HepG2 (cell line): ENCODE results near the gene DDX49. TPM values are rescaled to one million over a fixed set of nuclear protein-coding genes. Genes with fewer than 3 reads are reported as not detected.

Experiments used
- ATAC-seq: fragments of 200-7000 bp; cut with Tn5 transposase; 3 replicates; pipeline ENCODE4 v1.9.1; 2020; ENCODE audit warnings: mild to moderate bottlenecking, moderate library complexity
- BruUV-seq: library from RNA; stranded (reverse); fragments of 400-500 nt; replicated peaks from 2 replicates; lab custom pipeline; 2021; lab: Mats Ljungman, UMichigan
- CTCF ChIA-PET: fragments of 300-600 bp; formaldehyde crosslinking; extraction: SDS; loops from one replicate; lab custom pipeline; 2021; ENCODE audit warnings: low total read pairs, inconsistent platforms, low intra/inter-chr PET ratio; lab: Yijun Ruan, JAX
- POLR2A ChIA-PET: fragments of 350-600 bp; sonication (Branson Sonifier 250); formaldehyde crosslinking; loops from one replicate; lab custom pipeline; 2020; ENCODE audit warnings: antibody characterized with exemption, inconsistent platforms; lab: Yijun Ruan, JAX
- DNase-seq: peaks from one replicate; pipeline ENCODE4 v3.0.0-alpha.2; 2015; ENCODE audit warnings: low spot score
- FAIRE-seq: peaks from 3 replicates; lab custom pipeline; 2011; peaks lifted over from hg19 to GRCh38; lab: Jason Lieb, UNC
- H2AFZ ChIP-seq: one replicate; pipeline ENCODE4 v1.6.1; 2011; ENCODE audit warnings: low read length, inconsistent platforms
- H3K27ac ChIP-seq: fragments of 300-600 bp; 3 replicates; pipeline ENCODE4 v1.8.0; 2011; ENCODE audit warnings: mixed run types, mild to moderate bottlenecking, mixed read lengths, low read length, inconsistent platforms; ENCODE audit not compliant: insufficient read depth; ENCODE audit errors: extremely low read length
- H3K27me3 ChIP-seq, 2 experiments: fragments of 200-600 bp in 1 of 2; 2 replicates in 1 of 2; 3 replicates in 1 of 2; pipeline versions ENCODE4 v1.6.0 to v1.8.0; 2011; ENCODE audit warnings: low read length in 2 of 2, mild to moderate bottlenecking in 2 of 2, moderate library complexity in 2 of 2, inconsistent platforms in 1 of 2; ENCODE audit not compliant: insufficient read depth in 2 of 2, control insufficient read depth in 1 of 2
- H3K36me3 ChIP-seq, 2 experiments: fragments of 200-600 bp in 1 of 2; replicated peaks in 1 of 2; 2 replicates in 1 of 2; 3 replicates in 1 of 2; pipeline versions ENCODE4 v1.5.1 to v1.8.0; 2011; ENCODE audit warnings: low read length in 2 of 2, inconsistent platforms in 1 of 2; ENCODE audit not compliant: insufficient read depth in 2 of 2, control insufficient read depth in 1 of 2
- H3K4me1 ChIP-seq: 2 replicates; pipeline ENCODE4 v1.5.1; 2012; ENCODE audit warnings: low read length, inconsistent platforms; ENCODE audit not compliant: insufficient read depth
- H3K4me2 ChIP-seq: 2 replicates; pipeline ENCODE4 v1.6.0; 2011; ENCODE audit warnings: low read depth, low read length, inconsistent platforms
- H3K4me3 ChIP-seq, 3 experiments: fragments of 200-600 bp in 1 of 3; sonication (generic), shearing (Covaris generic) in 1 of 3; replicated peaks in 1 of 3; 2 replicates each; pipeline ENCODE4 v1.5.1; 2011 to 2016; ENCODE audit warnings: low read length in 3 of 3, inconsistent platforms in 2 of 3, low read depth in 2 of 3, mild to moderate bottlenecking in 2 of 3, control low read depth in 1 of 3, mixed read lengths in 1 of 3; ENCODE audit not compliant: insufficient read depth in 1 of 3
- H3K79me2 ChIP-seq: one replicate; pipeline ENCODE4 v1.6.1; 2011; ENCODE audit warnings: low read length, inconsistent platforms; ENCODE audit not compliant: insufficient read depth
- H3K9ac ChIP-seq: 2 replicates; pipeline ENCODE4 v1.6.0; 2011; ENCODE audit warnings: mild to moderate bottlenecking, low read depth, low read length, inconsistent platforms; ENCODE audit not compliant: insufficient read depth
- H3K9me3 ChIP-seq: 2 replicates; pipeline ENCODE4 v1.5.1; 2012; ENCODE audit warnings: mild to moderate bottlenecking, low read length
- H4K20me1 ChIP-seq: 2 replicates; pipeline ENCODE4 v1.6.0; 2011; ENCODE audit warnings: inconsistent platforms, mild to moderate bottlenecking, low read length, moderate library complexity; ENCODE audit not compliant: insufficient read depth
- CREM ChIP-seq, 2 experiments: sonication (generic) in 1 of 2; formaldehyde crosslinking in 1 of 2; IDR thresholded peaks; 2 replicates each; pipeline versions ENCODE4 v1.4.0 to v1.6.1; 2016 to 2020; ENCODE audit warnings: antibody characterized with exemption in 1 of 2, mild to moderate bottlenecking in 1 of 2, missing genetic modification reagents in 1 of 2
- ETS1 ChIP-seq: sonication (generic); formaldehyde crosslinking; IDR thresholded peaks from 2 replicates; pipeline ENCODE4 v1.4.0; 2020; ENCODE audit warnings: missing genetic modification reagents
- MYC ChIP-seq: sonication (generic); formaldehyde crosslinking; IDR thresholded peaks from 2 replicates; pipeline ENCODE4 v1.9.0; 2021; ENCODE audit warnings: missing genetic modification reagents, borderline replicate concordance
- NR1H2 ChIP-seq: sonication (generic); formaldehyde crosslinking; IDR thresholded peaks from 2 replicates; pipeline ENCODE4 v1.8.1; 2022; ENCODE audit warnings: low read depth, missing genetic modification reagents, borderline replicate concordance
- TBX3 ChIP-seq: fragments of 450-650 bp; IDR thresholded peaks from 2 replicates; pipeline ENCODE4 v1.6.1; 2017; ENCODE audit warnings: antibody characterized with exemption, mild to moderate bottlenecking, inconsistent platforms, borderline replicate concordance
- ZBTB43 ChIP-seq: sonication (generic); formaldehyde crosslinking; conservative IDR thresholded peaks from 2 replicates; pipeline ENCODE4 v1.4.0; 2020; ENCODE audit warnings: missing genetic modification reagents
- ZNF180 ChIP-seq: sonication (generic); formaldehyde crosslinking; IDR thresholded peaks from 2 replicates; pipeline ENCODE4 v1.4.0; 2020; ENCODE audit warnings: low read depth, missing genetic modification reagents, borderline replicate concordance
- ZNF597 ChIP-seq: sonication (generic); formaldehyde crosslinking; IDR thresholded peaks from 2 replicates; pipeline ENCODE4 v1.5.0; 2020; ENCODE audit warnings: missing genetic modification reagents
- ZNF747 ChIP-seq: sonication (generic); formaldehyde crosslinking; IDR thresholded peaks from 2 replicates; pipeline ENCODE4 v1.8.1; 2023; ENCODE audit warnings: missing genetic modification reagents, mild to moderate bottlenecking, borderline replicate concordance
- ZNF773 ChIP-seq: sonication (generic); formaldehyde crosslinking; IDR thresholded peaks from 2 replicates; pipeline ENCODE4 v1.4.0; 2020; ENCODE audit warnings: missing genetic modification reagents, borderline replicate concordance
- ZSCAN22 ChIP-seq: sonication (generic); formaldehyde crosslinking; IDR thresholded peaks from 2 replicates; pipeline ENCODE4 v1.4.0; 2020; ENCODE audit warnings: mild to moderate bottlenecking, missing genetic modification reagents
- WGBS: methylation state at CpG from one replicate; pipeline ENCODE4 v1.1.6; 2017; ENCODE audit warnings: low lambda C conversion rate; 5-methylcytosine and 5-hydroxymethylcytosine counted together
- in situ Hi-C: cut with HindIII; loops from 2 replicates; pipeline ENCODE4 v1.10.0; 2017; ENCODE audit warnings: low pct_unique_long_range_greater_than_20kb; ENCODE audit not compliant: extremely low pct_ligation_motif_present
- intact Hi-C: fragments of 100-400 bp; cut with micrococcal nuclease; formaldehyde crosslinking; loops from one replicate; pipeline ENCODE4 v1.10.0; 2022; ENCODE audit not compliant: unreplicated experiment
- polyA plus RNA-seq, 8 experiments: library from polyadenylated mRNA; depleted of rRNA in 3 of 8; stranded (reverse) in 7 of 8; unstranded in 1 of 8; fragments of >200 nt; fragmentation: Illumina TruSeq in 4 of 8; extraction: Trizol in 4 of 8; gene quantifications; 2 replicates each; pipeline versions ENCODE4 v1.2.1 to v1.2.3, GENCODE V29; 2011 to 2016; ENCODE audit warnings: low read depth in 4 of 8, missing spikeins in 1 of 8, mixed read lengths in 1 of 8; ENCODE audit not compliant: insufficient read depth in 1 of 8
- total RNA-seq, 5 experiments: library from RNA; depleted of rRNA; stranded (reverse); fragments of >200 nt; fragmentation: Illumina TruSeq; extraction: Trizol; gene quantifications; 2 replicates each; pipeline ENCODE4 v1.2.3, GENCODE V29; 2016; ENCODE audit warnings: low read depth in 1 of 5
- TF ChIP-seq, protein P1 (sequence below): sonication (generic); formaldehyde crosslinking; IDR thresholded peaks from 2 replicates; pipeline ENCODE4 v1.8.1; 2022; ENCODE audit warnings: low read depth, mild to moderate bottlenecking, missing genetic modification reagents
- TF ChIP-seq, protein P2 (sequence below): sonication (generic); formaldehyde crosslinking; IDR thresholded peaks from 2 replicates; pipeline ENCODE4 v1.4.0; 2020; ENCODE audit warnings: missing genetic modification reagents, borderline replicate concordance
- TF ChIP-seq, protein P3 (sequence below): sonication (generic); formaldehyde crosslinking; IDR thresholded peaks from 2 replicates; pipeline ENCODE4 v1.4.0; 2020; ENCODE audit warnings: mild to moderate bottlenecking, low read depth, missing genetic modification reagents

DDX49 gene
- total and polyA plus RNA-seq, 2 of the 13 experiments (the other 11 are each of a cell fraction or from before 2014, with no cell fraction given) = 27.0 to 46.2 TPM

- no peak overlapping the region for H2AFZ ChIP-seq
- H3K4me2 ChIP-seq = no peak overlapping the region; the same call in 1 of the 2 replicates
- H3K4me3 ChIP-seq = no peak overlapping the region
- H3K9ac ChIP-seq = no peak overlapping the region
- in situ Hi-C loops (loop anchor here (5.0 kb wide), 1 partner anchor 45 kb away; no protein-coding TSS in a partner anchor), intact Hi-C loops (loop anchor here (1.0 to 2.0 kb wide), 2 partner anchors 18 to 44 kb away; no protein-coding TSS in a partner anchor)
- H3K27me3 ChIP-seq = no peaks in the 10 kb centered on the region
- no TSS peak for BruUV-seq
- CTCF ChIA-PET = no interaction called here
- ATAC-seq = no peak
- H3K4me1 ChIP-seq = peaks cover 52% of the 10 kb centered on the region
- WGBS = 53% methylated on average over 6 of the region's 6 CpGs
- H3K79me2 ChIP-seq = no peaks in the 10 kb centered on the region
- H3K27ac ChIP-seq = no peak overlapping the region
- peaks cover 0 to 1% of the 10 kb centered on the region in 2 experiments; a peak in 1 of 5 replicates for H3K36me3 ChIP-seq
- POLR2A ChIA-PET = no interaction called here
- DNase-seq = no peak
- no peaks in the 10 kb centered on the region for H4K20me1 ChIP-seq
- no peak for TF ChIP-seq ZNF773
- TF ChIP-seq, protein P1, sequence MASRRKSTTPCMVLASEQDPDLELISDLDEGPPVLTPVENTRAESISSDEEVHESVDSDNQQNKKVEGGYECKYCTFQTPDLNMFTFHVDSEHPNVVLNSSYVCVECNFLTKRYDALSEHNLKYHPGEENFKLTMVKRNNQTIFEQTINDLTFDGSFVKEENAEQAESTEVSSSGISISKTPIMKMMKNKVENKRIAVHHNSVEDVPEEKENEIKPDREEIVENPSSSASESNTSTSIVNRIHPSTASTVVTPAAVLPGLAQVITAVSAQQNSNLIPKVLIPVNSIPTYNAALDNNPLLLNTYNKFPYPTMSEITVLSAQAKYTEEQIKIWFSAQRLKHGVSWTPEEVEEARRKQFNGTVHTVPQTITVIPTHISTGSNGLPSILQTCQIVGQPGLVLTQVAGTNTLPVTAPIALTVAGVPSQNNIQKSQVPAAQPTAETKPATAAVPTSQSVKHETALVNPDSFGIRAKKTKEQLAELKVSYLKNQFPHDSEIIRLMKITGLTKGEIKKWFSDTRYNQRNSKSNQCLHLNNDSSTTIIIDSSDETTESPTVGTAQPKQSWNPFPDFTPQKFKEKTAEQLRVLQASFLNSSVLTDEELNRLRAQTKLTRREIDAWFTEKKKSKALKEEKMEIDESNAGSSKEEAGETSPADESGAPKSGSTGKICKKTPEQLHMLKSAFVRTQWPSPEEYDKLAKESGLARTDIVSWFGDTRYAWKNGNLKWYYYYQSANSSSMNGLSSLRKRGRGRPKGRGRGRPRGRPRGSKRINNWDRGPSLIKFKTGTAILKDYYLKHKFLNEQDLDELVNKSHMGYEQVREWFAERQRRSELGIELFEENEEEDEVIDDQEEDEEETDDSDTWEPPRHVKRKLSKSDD (CRISPR knock-in tag) = no peak
- TF ChIP-seq CREM (IDR thresholded peaks at IDR 0.05) = no peak
- TF ChIP-seq CREM (CRISPR knock-in tag; IDR thresholded peaks at IDR 0.05) = no peak
- TF ChIP-seq ZNF180 = no peak
- no peak for TF ChIP-seq ZBTB43
- no peak for TF ChIP-seq ZSCAN22 (CRISPR knock-in tag)
- no peak for TF ChIP-seq TBX3
- no peak for TF ChIP-seq ZNF747 (CRISPR knock-in tag)
- TF ChIP-seq, protein P2, sequence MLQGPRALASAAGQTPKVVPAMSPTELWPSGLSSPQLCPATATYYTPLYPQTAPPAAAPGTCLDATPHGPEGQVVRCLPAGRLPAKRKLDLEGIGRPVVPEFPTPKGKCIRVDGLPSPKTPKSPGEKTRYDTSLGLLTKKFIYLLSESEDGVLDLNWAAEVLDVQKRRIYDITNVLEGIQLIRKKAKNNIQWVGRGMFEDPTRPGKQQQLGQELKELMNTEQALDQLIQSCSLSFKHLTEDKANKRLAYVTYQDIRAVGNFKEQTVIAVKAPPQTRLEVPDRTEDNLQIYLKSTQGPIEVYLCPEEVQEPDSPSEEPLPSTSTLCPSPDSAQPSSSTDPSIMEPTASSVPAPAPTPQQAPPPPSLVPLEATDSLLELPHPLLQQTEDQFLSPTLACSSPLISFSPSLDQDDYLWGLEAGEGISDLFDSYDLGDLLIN (CRISPR knock-in tag) = no peak
- TF ChIP-seq, protein P3, sequence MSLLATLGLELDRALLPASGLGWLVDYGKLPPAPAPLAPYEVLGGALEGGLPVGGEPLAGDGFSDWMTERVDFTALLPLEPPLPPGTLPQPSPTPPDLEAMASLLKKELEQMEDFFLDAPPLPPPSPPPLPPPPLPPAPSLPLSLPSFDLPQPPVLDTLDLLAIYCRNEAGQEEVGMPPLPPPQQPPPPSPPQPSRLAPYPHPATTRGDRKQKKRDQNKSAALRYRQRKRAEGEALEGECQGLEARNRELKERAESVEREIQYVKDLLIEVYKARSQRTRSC (CRISPR knock-in tag) = no peak
- TF ChIP-seq ZNF597 (CRISPR knock-in tag) = no peak
- TF ChIP-seq ETS1 (CRISPR knock-in tag) = no peak
- no peak for TF ChIP-seq NR1H2 (CRISPR knock-in tag)
- TF ChIP-seq MYC (CRISPR knock-in tag) = no peak
- H3K9me3 ChIP-seq = no peaks in the 10 kb centered on the region
- no peak for FAIRE-seq
Measured at GRCh38 chr19:18942692-18943091, 23.2 kb downstream of the DDX49 start.
